K562 (cell line): ENCODE results near the gene SIDT1.

Experiments used
- CREB1 ChIP-seq, 2 experiments: sonication (generic) in 1 of 2; formaldehyde crosslinking in 1 of 2; IDR thresholded peaks; 2 replicates each; pipeline versions ENCODE4 v1.6.1 to v1.8.0; 2012 to 2022; ENCODE audit warnings: inconsistent platforms in 1 of 2, mild to moderate bottlenecking in 1 of 2, missing genetic modification reagents in 1 of 2, moderate library complexity in 1 of 2
- ESRRA ChIP-seq: fragments of 450-650 bp; IDR thresholded peaks from 2 replicates; pipeline ENCODE4 v1.6.1; 2014; ENCODE audit warnings: low read depth, mild to moderate bottlenecking, moderate library complexity, borderline replicate concordance
- EZH2 ChIP-seq: IDR thresholded peaks from 2 replicates; pipeline ENCODE4 v1.6.1; 2012; ENCODE audit warnings: low read depth, mild to moderate bottlenecking, inconsistent platforms, low read length, borderline replicate concordance
- GTF2F1 ChIP-seq: IDR thresholded peaks from 2 replicates; pipeline ENCODE4 v1.6.1; 2011; ENCODE audit warnings: low read depth, low read length, improper control_type of control experiment
- MTA3 ChIP-seq: fragments of 450-650 bp; formaldehyde crosslinking; IDR thresholded peaks from 2 replicates; pipeline ENCODE4 v1.6.1; 2017; ENCODE audit warnings: mild to moderate bottlenecking, borderline replicate concordance
- TF ChIP-seq, protein P1 (sequence below), 2 experiments: fragments of 450-650 bp in 1 of 2; IDR thresholded peaks; 2 replicates each; pipeline ENCODE4 v1.6.1; 2011 to 2017; ENCODE audit warnings: low read depth in 2 of 2, antibody characterized with exemption in 1 of 2, borderline replicate concordance in 1 of 2, low read length in 1 of 2, mild to moderate bottlenecking in 1 of 2, mixed read lengths in 1 of 2; ENCODE audit not compliant: control insufficient read depth in 1 of 2
- TF ChIP-seq, protein P2 (sequence below): fragments of 450-650 bp; IDR thresholded peaks from 2 replicates; pipeline ENCODE4 v1.6.1; 2018; ENCODE audit warnings: mild to moderate bottlenecking, low read depth; ENCODE audit not compliant: partially characterized antibody

DNA sequence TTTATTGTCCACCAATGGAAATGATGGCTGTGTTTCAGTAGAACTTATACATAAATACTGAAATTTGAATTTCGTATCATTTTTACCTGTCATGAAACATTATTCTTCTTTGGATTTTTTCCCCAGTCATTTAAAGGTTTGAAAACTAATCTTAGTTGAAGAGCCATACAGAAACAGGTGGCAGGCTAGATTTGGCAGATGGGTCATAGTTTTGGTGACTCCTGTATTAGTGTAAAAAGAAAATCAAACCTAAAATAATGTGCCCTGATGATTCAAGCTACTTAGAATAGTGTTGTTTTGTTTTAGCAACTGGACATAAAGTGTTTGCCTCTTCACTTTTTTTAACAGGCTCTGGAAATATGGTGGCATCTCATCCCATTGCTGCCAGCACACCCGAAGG is 68.9 kb downstream of the SIDT1 start:
- TF ChIP-seq CREB1 (IDR thresholded peaks at IDR 0.05) (no peak), CREB1 (CRISPR knock-in tag; IDR thresholded peaks at IDR 0.05) (no peak), MTA3 (no peak), ESRRA (no peak), EZH2 (no peak), GTF2F1 (no peak)
- TF ChIP-seq, protein P1, sequence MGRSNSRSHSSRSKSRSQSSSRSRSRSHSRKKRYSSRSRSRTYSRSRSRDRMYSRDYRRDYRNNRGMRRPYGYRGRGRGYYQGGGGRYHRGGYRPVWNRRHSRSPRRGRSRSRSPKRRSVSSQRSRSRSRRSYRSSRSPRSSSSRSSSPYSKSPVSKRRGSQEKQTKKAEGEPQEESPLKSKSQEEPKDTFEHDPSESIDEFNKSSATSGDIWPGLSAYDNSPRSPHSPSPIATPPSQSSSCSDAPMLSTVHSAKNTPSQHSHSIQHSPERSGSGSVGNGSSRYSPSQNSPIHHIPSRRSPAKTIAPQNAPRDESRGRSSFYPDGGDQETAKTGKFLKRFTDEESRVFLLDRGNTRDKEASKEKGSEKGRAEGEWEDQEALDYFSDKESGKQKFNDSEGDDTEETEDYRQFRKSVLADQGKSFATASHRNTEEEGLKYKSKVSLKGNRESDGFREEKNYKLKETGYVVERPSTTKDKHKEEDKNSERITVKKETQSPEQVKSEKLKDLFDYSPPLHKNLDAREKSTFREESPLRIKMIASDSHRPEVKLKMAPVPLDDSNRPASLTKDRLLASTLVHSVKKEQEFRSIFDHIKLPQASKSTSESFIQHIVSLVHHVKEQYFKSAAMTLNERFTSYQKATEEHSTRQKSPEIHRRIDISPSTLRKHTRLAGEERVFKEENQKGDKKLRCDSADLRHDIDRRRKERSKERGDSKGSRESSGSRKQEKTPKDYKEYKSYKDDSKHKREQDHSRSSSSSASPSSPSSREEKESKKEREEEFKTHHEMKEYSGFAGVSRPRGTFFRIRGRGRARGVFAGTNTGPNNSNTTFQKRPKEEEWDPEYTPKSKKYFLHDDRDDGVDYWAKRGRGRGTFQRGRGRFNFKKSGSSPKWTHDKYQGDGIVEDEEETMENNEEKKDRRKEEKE (IDR thresholded peaks at IDR 0.05; ENCODE audit: borderline replicate concordance in 1 of 2, control insufficient read depth in 1 of 2, low read depth in 2 of 2, low read length in 1 of 2) = no peak
- TF ChIP-seq, protein P2, sequence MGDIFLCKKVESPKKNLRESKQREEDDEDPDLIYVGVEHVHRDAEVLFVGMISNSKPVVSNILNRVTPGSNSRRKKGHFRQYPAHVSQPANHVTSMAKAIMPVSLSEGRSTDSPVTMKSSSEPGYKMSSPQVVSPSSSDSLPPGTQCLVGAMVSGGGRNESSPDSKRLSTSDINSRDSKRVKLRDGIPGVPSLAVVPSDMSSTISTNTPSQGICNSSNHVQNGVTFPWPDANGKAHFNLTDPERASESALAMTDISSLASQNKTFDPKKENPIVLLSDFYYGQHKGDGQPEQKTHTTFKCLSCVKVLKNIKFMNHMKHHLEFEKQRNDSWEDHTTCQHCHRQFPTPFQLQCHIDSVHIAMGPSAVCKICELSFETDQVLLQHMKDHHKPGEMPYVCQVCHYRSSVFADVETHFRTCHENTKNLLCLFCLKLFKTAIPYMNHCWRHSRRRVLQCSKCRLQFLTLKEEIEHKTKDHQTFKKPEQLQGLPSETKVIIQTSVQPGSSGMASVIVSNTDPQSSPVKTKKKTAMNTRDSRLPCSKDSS = no peak
